ENCODE data around the gene PFKM. TPM values are rescaled to one million over a fixed set of nuclear protein-coding genes. Genes with fewer than 3 reads are reported as not detected.

The PFKM gene
- total and polyA plus RNA-seq, 2 of the 4 experiments (the other 2 are of a cell fraction) = 56.7 to 82.6 TPM

DNA sequence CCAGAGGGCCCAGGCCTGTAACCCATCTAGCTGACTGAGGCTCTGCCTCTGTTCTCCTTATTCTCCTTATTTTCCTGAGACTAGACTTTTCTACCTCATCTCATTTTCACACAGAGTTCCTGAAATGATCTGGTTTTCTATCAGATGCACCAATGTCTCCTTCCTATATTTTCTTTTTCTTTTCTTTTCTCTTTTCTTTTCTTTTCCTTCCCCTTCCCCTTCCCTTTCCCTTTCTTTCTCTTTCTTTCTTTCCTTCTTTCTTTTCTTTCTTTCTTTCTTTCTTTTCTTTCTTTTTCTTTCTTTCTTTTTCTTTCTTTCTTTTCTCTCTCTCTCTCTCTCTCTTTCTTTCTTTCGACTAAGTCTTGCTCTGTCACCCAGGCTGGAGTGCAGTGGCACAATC is 61.3 kb downstream of the PFKM start:
- no peaks in the 10 kb centered on the region for H3K36me3 ChIP-seq (ENCODE audit: control insufficient read depth, insufficient read depth, low read length)
- no peak overlapping the region for H2BK120ac ChIP-seq (ENCODE audit: low read depth, low read length)
- WGBS, 2 experiments (ENCODE audit: extremely low coverage in 2 of 2, insufficient read length in 1 of 2) = no CpG with 5 or more reads among the region's 1 CpG
- no peak overlapping the region for H3K18ac ChIP-seq (ENCODE audit: low read depth, low read length)
- no peak overlapping the region for H3K4me3 ChIP-seq (ENCODE audit: insufficient read depth, low read depth, low read length)
- H2AK5ac ChIP-seq (ENCODE audit: low read depth, low read length) = no peak overlapping the region
- no peak overlapping the region for H3K9ac ChIP-seq (ENCODE audit: low read depth, low read length)
- TF ChIP-seq, protein P1, sequence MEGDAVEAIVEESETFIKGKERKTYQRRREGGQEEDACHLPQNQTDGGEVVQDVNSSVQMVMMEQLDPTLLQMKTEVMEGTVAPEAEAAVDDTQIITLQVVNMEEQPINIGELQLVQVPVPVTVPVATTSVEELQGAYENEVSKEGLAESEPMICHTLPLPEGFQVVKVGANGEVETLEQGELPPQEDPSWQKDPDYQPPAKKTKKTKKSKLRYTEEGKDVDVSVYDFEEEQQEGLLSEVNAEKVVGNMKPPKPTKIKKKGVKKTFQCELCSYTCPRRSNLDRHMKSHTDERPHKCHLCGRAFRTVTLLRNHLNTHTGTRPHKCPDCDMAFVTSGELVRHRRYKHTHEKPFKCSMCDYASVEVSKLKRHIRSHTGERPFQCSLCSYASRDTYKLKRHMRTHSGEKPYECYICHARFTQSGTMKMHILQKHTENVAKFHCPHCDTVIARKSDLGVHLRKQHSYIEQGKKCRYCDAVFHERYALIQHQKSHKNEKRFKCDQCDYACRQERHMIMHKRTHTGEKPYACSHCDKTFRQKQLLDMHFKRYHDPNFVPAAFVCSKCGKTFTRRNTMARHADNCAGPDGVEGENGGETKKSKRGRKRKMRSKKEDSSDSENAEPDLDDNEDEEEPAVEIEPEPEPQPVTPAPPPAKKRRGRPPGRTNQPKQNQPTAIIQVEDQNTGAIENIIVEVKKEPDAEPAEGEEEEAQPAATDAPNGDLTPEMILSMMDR (conservative IDR thresholded peaks at IDR 0.05; ENCODE audit: low read depth, low read length) = no peak
- TF ChIP-seq MXI1 (IDR thresholded peaks at IDR 0.05; ENCODE audit: borderline replicate concordance, low read depth, low read length) = no peak
- TF ChIP-seq RFX5 (IDR thresholded peaks at IDR 0.05; ENCODE audit: low read depth, low read length) = no peak
- TF ChIP-seq MAFK (IDR thresholded peaks at IDR 0.05; ENCODE audit: low read depth, low read length) = no peak
- dilution Hi-C loops (cut with HindIII; ENCODE audit: low sequenced_read_pairs, unreplicated experiment) (no loop called here), intact Hi-C loops (cut with micrococcal nuclease) (no loop called here), in situ Hi-C loops (cut with MboI; ENCODE audit: low sequenced_read_pairs) (no loop called here)
- ChIA-PET CTCF (no interaction called here), POLR2A (ENCODE audit: unreplicated experiment) (no interaction called here)
- H2AK9ac ChIP-seq (replicated peaks; ENCODE audit: low read depth, low read length, poor library complexity) = no peak overlapping the region
- H4K91ac ChIP-seq (ENCODE audit: insufficient read depth, low read depth, low read length) = no peak overlapping the region
- H4K5ac ChIP-seq (ENCODE audit: low read depth, low read length) = no peak overlapping the region
- no peak overlapping the region for H3K27ac ChIP-seq (ENCODE audit: insufficient read depth, low read length)
- no peak overlapping the region for H2BK15ac ChIP-seq (ENCODE audit: low read depth, low read length)
- no peak overlapping the region for H3K14ac ChIP-seq (replicated peaks; ENCODE audit: low read depth, low read length)
- BruUV-seq (replicated peaks) = no TSS peak
- no peaks in the 10 kb centered on the region; the same call in 1 of the 2 replicates for H3K9me1 ChIP-seq (ENCODE audit: insufficient read depth, low read length)
- H3K79me1 ChIP-seq (ENCODE audit: low read depth in 1 of 2, low read length in 2 of 2) = no peaks in the 10 kb centered on the region
- no peak for DNase-seq
- peaks cover 3% of the 10 kb centered on the region; the same call in 1 of the 2 replicates for H3K4me1 ChIP-seq (ENCODE audit: control insufficient read depth, insufficient read depth, low read length)
- no peak overlapping the region for H2BK5ac ChIP-seq (ENCODE audit: low read depth, low read length, poor library complexity, severe bottlenecking)
- no peak overlapping the region for H4K8ac ChIP-seq (ENCODE audit: low read depth in 2 of 2, low read length in 2 of 2)
- H3K23ac ChIP-seq (ENCODE audit: low read depth, low read length) = no peak overlapping the region
- ATAC-seq (ENCODE audit: low read depth) = no peak
- H3K4me2 ChIP-seq (ENCODE audit: low read depth, low read length) = no peak overlapping the region
- peaks cover 59% of the 10 kb centered on the region for H3K27me3 ChIP-seq (ENCODE audit: control insufficient read depth, insufficient read depth, low read length)
- H3K4ac ChIP-seq (ENCODE audit: low read depth, low read length) = no peak overlapping the region
- H4K20me1 ChIP-seq (ENCODE audit: insufficient read depth, low read length) = no peaks in the 10 kb centered on the region
- H3K56ac ChIP-seq (ENCODE audit: extremely low read depth, insufficient read depth, low read length) = no peak overlapping the region
- H3K9me3 ChIP-seq (ENCODE audit: control insufficient read depth, insufficient read depth, low read length) = no peaks in the 10 kb centered on the region
- no peak overlapping the region for H2AFZ ChIP-seq (replicated peaks; ENCODE audit: low read length, poor library complexity)
- H2BK20ac ChIP-seq (ENCODE audit: low read depth, low read length) = no peak overlapping the region
